ENCODE data around the gene ZEB1. TPM values are rescaled to one million over a fixed set of nuclear protein-coding genes. Genes with fewer than 3 reads are reported as not detected.
"Not testable (repeated sequence)": the region's sequence is repeated elsewhere in the genome, so short reads cannot be mapped to it uniquely, and the experiment has no call there.

Gene ZEB1
- total and polyA plus RNA-seq, 10 of the 15 experiments (the other 5 are each of a cell fraction or from before 2014, with no cell fraction given), result 10.4 to 35.6 (median 24.5) TPM

- Histone ChIP-seq H2AFZ (ENCODE audit: control insufficient read depth, low read depth, low read length) (no peak overlapping the region), H3K36me3 (ENCODE audit: control insufficient read depth in 2 of 2, insufficient read depth in 2 of 2, low read length in 1 of 2) (peaks cover 3 to 6% of the 10 kb centered on the region in 2 experiments; a peak in 3 of 4 replicates), H4K20me1 (ENCODE audit: control insufficient read depth, insufficient read depth) (no peaks in the 10 kb centered on the region), H3K4me3 (no peak overlapping the region), H3K9me3 (replicated peaks; ENCODE audit: control insufficient read depth, insufficient read depth, low read length) (peaks cover 9% of the 10 kb centered on the region), H3K79me2 (ENCODE audit: control insufficient read depth, insufficient read depth, low read length) (peaks cover 53% of the 10 kb centered on the region), H3K9ac (ENCODE audit: control insufficient read depth, insufficient read depth, low read length) (no peak overlapping the region), H3K4me2 (ENCODE audit: control insufficient read depth, insufficient read depth) (no peak overlapping the region), H3K27me3 (replicated peaks in 1 of 2; ENCODE audit: control insufficient read depth in 2 of 2, insufficient read depth in 2 of 2, low read length in 1 of 2) (no peaks in the 10 kb centered on the region), H3K27ac (ENCODE audit: control insufficient read depth, insufficient read depth) (no peak overlapping the region), H3K4me1 (ENCODE audit: control insufficient read depth, insufficient read depth, low read length) (no peaks in the 10 kb centered on the region)
- SMC1A ChIA-PET (ENCODE audit: uncharacterized antibody, unreplicated experiment), result interaction anchor here (0.9 to 3.2 kb wide), 3 partner anchors 8 to 34 kb away, joined by 3 to 13 read pairs (median 6); no protein-coding TSS in a partner anchor
- no peak for TF ChIP-seq CUX1 (IDR thresholded peaks at IDR 0.05; ENCODE audit: insufficient replicate concordance, low read depth, low read length)
- no peak for TF ChIP-seq GABPA (IDR thresholded peaks at IDR 0.05; ENCODE audit: low read depth)
- TF ChIP-seq POLR2AphosphoS5 (IDR thresholded peaks at IDR 0.05; ENCODE audit: low read length), result no peak
- no peak for TF ChIP-seq RFX5 (IDR thresholded peaks at IDR 0.05; ENCODE audit: low read depth, low read length)
- ATAC-seq, result no peak
- RAD21 ChIA-PET (ENCODE audit: unreplicated experiment), result interaction anchor here (1.0 kb wide), 1 partner anchor 26 kb away, joined by 3 read pairs; no protein-coding TSS in a partner anchor
- CTCF ChIA-PET, result interaction anchor here (1.0 kb wide), 1 partner anchor 12 kb away, joined by 3 read pairs; no protein-coding TSS in a partner anchor
- POLR2A ChIA-PET, result no interaction called here
- intact Hi-C loops (cut with micrococcal nuclease; ENCODE audit: unreplicated experiment), result no loop called here
- no peak for DNase-seq (ENCODE audit: low read depth, low spot score)
- no peak for FAIRE-seq
- 100% methylated on average over 1 of the region's 1 CpG for WGBS (ENCODE audit: insufficient coverage, insufficient replicate concordance, low lambda C conversion rate, missing lambda C conversion rate)
- in situ Hi-C loops (cut with MboI), result no loop called here
- BruUV-seq (replicated peaks), result no TSS peak
Observed at GRCh38 chr10:31359979-31360378, 41.0 kb downstream of the ZEB1 start.

- in situ Hi-C loops (cut with MboI); H3K9ac ChIP-seq (ENCODE audit: control insufficient read depth, insufficient read depth, low read length); H3K27me3 ChIP-seq (replicated peaks in 1 of 2; ENCODE audit: control insufficient read depth in 2 of 2, insufficient read depth in 2 of 2, low read length in 1 of 2); H4K20me1 ChIP-seq (ENCODE audit: control insufficient read depth, insufficient read depth); H3K9me3 ChIP-seq (replicated peaks; ENCODE audit: control insufficient read depth, insufficient read depth, low read length); ATAC-seq; H2AFZ ChIP-seq (ENCODE audit: control insufficient read depth, low read depth, low read length); FAIRE-seq; CTCF ChIA-PET; H3K27ac ChIP-seq (ENCODE audit: control insufficient read depth, insufficient read depth); H3K4me1 ChIP-seq (ENCODE audit: control insufficient read depth, insufficient read depth, low read length); intact Hi-C loops (cut with micrococcal nuclease; ENCODE audit: unreplicated experiment); H3K4me3 ChIP-seq; H3K36me3 ChIP-seq (ENCODE audit: control insufficient read depth in 2 of 2, insufficient read depth in 2 of 2, low read length in 1 of 2); SMC1A ChIA-PET (ENCODE audit: uncharacterized antibody, unreplicated experiment); RAD21 ChIA-PET (ENCODE audit: unreplicated experiment); POLR2A ChIA-PET; DNase-seq (ENCODE audit: low read depth, low spot score); BruUV-seq (replicated peaks); H3K4me2 ChIP-seq (ENCODE audit: control insufficient read depth, insufficient read depth): not testable (repeated sequence)
- WGBS (ENCODE audit: insufficient coverage, insufficient replicate concordance, low lambda C conversion rate, missing lambda C conversion rate), result 99% methylated on average over 15 of the region's 15 CpGs
- H3K79me2 ChIP-seq (ENCODE audit: control insufficient read depth, insufficient read depth, low read length), result peaks cover 38% of the 10 kb centered on the region
Observed at GRCh38 chr10:31361475-31361874, 42.5 kb downstream of the ZEB1 start.
